IPS-NIHi7 (cell line): ENCODE data around the gene ITPA.

Experiments used
- DNase-seq: peaks from one replicate; pipeline ENCODE4 v3.0.0; 2012; ENCODE audit warnings: mixed read lengths; ENCODE audit errors: extremely low spot score

ITPA gene

GRCh38 chr20:3227936-3228749 lies 18.8 kb downstream of the ITPA start:
- DNase-seq = peak; percentile 66

GRCh38 chr20:3228750-3229032 lies 19.4 kb downstream of the ITPA start:
- no peak for DNase-seq

DNA sequence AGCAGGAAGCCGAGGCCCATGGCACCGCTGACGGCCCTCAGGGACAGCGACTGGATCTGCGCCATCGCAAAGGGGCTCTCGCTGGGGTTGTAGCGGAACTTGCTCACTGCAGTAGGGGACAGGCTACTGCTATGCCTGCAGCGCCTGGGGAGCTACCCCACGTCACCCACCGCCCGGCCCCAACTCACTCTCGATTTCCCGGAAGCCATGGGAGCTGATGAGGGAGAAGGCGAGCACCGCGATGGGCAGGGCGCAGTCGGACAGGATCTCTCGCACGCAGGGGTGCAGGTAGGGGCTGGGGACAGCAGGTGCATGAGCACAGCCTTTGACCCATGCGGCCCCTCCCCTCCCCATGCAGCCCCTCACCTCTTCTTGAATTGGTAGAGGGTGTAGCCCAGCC lies 19.9 kb downstream of the ITPA start:
- DNase-seq = no peak

DNA sequence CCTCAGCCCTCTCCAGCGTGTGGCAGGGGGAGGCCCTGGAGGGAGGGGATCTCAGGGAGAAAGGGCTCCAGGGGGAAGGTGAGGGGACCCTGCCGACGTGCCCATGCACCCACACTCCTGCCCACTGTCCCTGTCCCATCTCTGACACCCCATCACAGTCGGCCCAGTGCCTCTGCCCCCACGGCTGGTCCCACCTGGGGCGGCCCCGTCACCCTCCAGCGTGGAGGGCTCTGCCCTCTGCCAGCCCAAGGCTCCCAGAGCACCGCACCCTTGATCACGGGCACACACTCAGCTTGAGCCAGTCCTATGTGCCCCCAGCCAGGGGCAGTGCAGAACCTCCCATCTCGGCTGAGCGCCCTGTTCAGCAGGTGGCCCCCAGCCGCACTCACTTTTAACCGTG lies 20.5 kb downstream of the ITPA start:
- no peak for DNase-seq

DNA sequence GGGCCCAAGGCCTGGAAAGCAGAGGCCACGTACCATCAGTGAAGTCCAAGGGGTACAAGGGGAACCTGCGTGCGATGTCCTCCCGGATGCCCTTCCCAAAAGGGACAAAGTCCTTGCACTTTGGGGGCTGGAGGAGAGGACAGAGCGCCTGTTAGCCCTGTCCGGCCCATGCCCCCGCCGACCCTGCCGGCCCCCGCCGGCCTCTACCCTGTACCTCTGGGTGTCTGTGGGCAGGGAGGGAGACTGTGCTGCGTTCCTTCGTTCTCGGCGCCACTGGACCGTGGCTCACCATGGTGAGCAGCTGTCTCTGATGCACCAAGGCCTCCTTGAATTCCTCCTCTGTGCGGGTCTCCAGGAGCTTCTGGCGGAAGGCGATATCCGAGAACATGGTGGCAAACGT lies 21.8 kb downstream of the ITPA start:
- no peak for DNase-seq

- no peak for DNase-seq
Measured at GRCh38 chr20:3231889-3232588, 22.7 kb downstream of the ITPA start.

DNA sequence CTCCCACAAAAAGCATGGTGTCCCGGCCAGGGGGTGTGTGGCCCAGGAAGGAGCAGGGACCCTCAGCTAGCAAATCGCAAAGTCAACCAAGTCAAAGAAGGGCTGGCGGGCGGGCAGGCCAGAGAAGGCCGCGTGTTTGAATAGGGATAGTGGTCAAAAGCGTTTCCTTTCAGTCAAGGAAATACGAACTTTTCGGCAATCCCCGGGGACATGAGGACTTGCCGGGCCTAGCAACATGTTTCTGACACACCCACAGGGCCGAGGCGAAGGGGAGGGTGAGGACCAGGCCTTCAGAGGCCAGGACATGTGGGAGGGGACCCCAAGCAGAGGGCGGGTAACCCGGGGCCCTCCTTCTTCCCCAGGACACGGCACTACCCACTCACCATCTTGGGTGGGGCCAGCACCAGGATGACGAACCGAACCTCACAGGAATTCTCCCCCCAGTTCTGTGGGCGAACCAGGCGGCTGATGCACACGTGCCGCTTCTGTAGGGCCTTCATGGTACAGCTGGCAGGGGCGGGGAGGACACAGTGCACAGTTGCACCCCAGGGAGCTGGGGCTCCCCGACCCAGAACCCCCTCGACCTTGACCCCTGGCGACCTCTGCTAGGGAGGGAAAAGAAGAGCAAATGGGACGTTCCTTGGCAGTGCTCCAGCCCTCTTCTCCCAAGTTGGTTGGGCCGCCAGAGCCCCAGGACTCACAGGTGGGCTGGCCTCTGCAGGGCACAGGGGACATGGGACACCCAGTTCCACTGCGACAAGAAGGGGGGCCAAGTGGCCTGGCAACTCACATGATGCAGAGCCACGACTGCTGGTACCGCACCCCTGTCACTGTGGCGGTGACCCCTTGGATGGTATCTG lies 24.1 kb downstream of the ITPA start:
- DNase-seq = no peak

DNA sequence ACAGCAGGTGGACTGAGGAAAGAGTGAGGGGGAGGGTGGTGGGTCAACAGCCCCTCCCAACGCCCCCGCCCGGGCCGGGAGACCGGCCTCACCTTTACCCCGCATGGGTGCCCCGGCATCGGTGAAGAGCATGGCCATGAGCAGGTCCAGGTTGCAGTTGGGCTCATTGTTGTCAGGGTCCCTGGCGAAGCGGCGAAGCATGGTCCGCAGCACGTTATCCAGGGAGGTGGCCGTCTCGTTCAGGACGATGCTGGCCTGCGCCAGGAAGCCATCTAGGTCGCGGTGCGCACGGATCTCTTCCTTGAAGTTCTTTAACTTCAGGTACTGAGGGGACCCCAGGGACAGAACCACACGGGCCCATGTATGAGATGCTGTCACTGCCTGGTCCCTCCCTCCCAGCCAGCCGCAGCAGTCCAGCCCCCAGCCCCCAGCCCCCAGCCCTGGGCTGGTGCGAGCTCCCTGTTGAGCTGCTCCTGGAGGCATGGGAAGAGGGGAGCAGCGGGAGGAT lies 24.7 kb downstream of the ITPA start:
- DNase-seq = no peak

GRCh38 chr20:3235666-3236324 lies 26.5 kb downstream of the ITPA start:
- no peak for DNase-seq

- no peak for DNase-seq
Measured at GRCh38 chr20:3237011-3237957, 28.0 kb downstream of the ITPA start.

- peak; percentile 33 for DNase-seq
Measured at GRCh38 chr20:3237958-3238615, 28.8 kb downstream of the ITPA start.

DNA sequence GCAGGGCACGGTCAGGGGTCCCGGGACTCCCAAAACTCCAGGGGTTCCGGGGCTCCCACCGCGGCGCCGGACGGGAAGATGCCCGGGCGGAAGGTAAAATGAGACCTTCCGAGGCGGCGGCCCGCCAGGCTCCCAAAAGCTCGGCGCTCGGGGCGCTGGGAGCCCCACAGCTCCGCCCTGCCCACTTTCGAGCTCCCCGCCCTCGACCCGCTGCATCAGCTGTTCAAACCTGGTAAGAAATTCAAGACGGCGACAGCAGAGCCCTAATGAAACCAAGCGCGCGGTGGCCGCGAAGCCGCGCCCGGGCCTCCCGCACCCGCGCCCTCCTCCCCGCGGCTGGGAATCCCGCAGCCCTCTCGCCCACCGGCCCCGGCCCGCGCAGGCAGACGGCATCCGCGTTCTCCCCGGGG lies 29.3 kb downstream of the ITPA start:
- DNase-seq = peak; percentile 54

- peak; percentile 80 for DNase-seq
Measured at GRCh38 chr20:3239026-3239866, 29.9 kb downstream of the ITPA start, which contains the start of gene SLC4A11. TSS of gene SLC4A11 (minus strand) at chr20:3239190. CDS start at chr20:3239137, 53 bp downstream.

- peak; percentile 43 for DNase-seq
Measured at GRCh38 chr20:3239867-3240775, 30.8 kb downstream of the ITPA start.

- DNase-seq = no peak
Measured at GRCh38 chr20:3240776-3241363, 31.6 kb downstream of the ITPA start.

DNA sequence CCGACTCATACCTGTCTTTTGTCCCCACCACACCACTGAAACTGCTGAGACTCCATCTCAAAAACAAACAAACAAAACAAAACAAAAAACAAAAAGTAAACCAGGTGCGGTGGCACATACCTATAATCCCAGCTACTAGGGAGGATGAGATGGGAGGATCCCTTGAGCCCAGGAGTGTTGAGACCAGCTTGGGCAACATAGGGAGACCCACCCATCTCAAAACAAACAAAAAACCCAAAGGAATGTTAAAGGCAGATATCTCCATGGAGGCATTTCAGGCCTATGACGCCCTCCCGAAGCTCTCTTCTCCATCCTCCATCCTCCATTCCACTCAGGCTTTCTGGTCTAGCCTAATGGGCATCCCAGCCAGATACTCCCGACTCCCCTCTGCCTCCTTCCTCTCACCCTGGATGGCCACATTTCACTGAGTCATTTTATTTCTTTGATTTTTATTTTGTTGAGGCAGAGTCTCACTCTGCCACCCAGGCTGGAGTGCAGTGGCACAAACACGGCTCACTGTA lies 32.9 kb downstream of the ITPA start:
- no peak for DNase-seq

DNA sequence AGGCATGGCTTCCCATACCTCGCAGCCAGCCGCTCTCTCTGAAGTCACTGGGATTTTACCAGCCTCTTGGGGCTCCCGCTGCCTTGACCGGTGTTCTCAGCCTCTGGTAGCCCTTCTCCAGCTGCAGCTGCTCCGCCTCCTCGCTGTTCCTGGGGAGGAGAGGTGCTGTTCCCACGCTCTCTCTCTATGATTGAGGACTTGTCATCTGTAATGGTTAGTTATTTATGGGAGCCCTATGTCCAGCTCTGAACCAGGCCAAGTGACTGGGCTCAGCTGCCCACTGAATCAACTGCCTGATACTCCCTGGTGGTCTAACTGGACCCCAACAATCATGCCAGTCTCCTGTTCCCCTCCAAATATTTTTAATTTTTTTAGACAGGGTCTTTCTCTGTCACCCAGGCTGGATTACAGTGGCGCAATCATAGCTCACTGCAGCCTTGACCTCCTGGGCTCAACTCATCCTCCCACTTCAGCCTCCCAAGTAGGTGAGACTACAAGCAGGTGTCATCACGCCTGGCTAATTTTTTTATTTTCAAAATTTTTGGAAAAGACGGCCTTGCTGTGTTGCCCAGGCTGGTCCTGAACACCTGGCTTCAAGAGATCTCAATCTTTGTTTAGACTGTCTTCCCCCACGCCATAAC lies 34.5 kb downstream of the ITPA start:
- DNase-seq = no peak
